Common myeloid progenitor, CD34-positive (primary cell): ENCODE measurements around the gene TMEM242.

Source experiments
- CTCF ChIA-PET: fragments of 350-600 bp; sonication (Branson Sonifier 250); formaldehyde crosslinking; loops from one replicate; lab custom pipeline; 2021; ENCODE audit warnings: antibody characterized with exemption; lab: Charles Lee
- POLR2A ChIA-PET: fragments of 350-600 bp; sonication (Branson Sonifier 250); formaldehyde crosslinking; loops from one replicate; lab custom pipeline; 2021; ENCODE audit warnings: antibody characterized with exemption; lab: Charles Lee
- DNase-seq, 3 donors: peaks; one replicate each; pipeline versions ENCODE4 v3.0.0 to v3.0.0-alpha.2; 2013
- H3K27ac ChIP-seq, 2 experiments: 1 replicate in 1 of 2; 2 replicates in 1 of 2; pipeline ENCODE4 v1.7.0; 2013; ENCODE audit warnings: inconsistent platforms in 2 of 2, low read length in 2 of 2, mild to moderate bottlenecking in 2 of 2, low read depth in 1 of 2, moderate library complexity in 1 of 2; ENCODE audit not compliant: severe bottlenecking in 2 of 2, insufficient read depth in 1 of 2, poor library complexity in 1 of 2
- H3K27me3 ChIP-seq, 5 experiments: replicated peaks in 2 of 5; 1 replicate in 3 of 5; 2 replicates in 2 of 5; pipeline versions ENCODE4 v1.6.1 to v1.7.0; 2013; ENCODE audit warnings: low read length in 4 of 5, mild to moderate bottlenecking in 2 of 5, moderate library complexity in 2 of 5, inconsistent platforms in 1 of 5; ENCODE audit not compliant: insufficient read depth in 5 of 5, control insufficient read depth in 4 of 5
- H3K36me3 ChIP-seq, 4 experiments: 1 replicate in 2 of 4; 2 replicates in 2 of 4; pipeline versions ENCODE4 v1.6.1 to v1.7.0; 2013; ENCODE audit warnings: low read length in 3 of 4, control low read depth in 1 of 4, mild to moderate bottlenecking in 1 of 4; ENCODE audit not compliant: control insufficient read depth in 4 of 4, insufficient read depth in 4 of 4
- H3K4me1 ChIP-seq, 4 experiments: 1 replicate in 3 of 4; 2 replicates in 1 of 4; pipeline versions ENCODE4 v1.6.1 to v1.7.1; 2013; ENCODE audit warnings: low read length in 3 of 4, mild to moderate bottlenecking in 3 of 4, control low read depth in 1 of 4, inconsistent platforms in 1 of 4, moderate library complexity in 1 of 4; ENCODE audit not compliant: control insufficient read depth in 4 of 4, insufficient read depth in 4 of 4; ENCODE audit errors: control extremely low read depth in 1 of 4
- H3K4me3 ChIP-seq, 7 experiments: 1 replicate in 4 of 7; 2 replicates in 3 of 7; pipeline versions ENCODE4 v1.5.1 to v1.7.0; 2013; ENCODE audit warnings: mild to moderate bottlenecking in 7 of 7, low read length in 6 of 7, moderate library complexity in 6 of 7, inconsistent platforms in 2 of 7, low read depth in 2 of 7, control low read depth in 1 of 7; ENCODE audit not compliant: insufficient read depth in 4 of 7, control insufficient read depth in 1 of 7; ENCODE audit errors: extremely low read depth in 1 of 7
- H3K9me3 ChIP-seq, 5 experiments: 1 replicate in 4 of 5; 2 replicates in 1 of 5; pipeline versions ENCODE4 v1.6.1 to v1.7.1; 2013; ENCODE audit warnings: low read length in 4 of 5, mild to moderate bottlenecking in 2 of 5, inconsistent platforms in 1 of 5, low read depth in 1 of 5, moderate library complexity in 1 of 5; ENCODE audit not compliant: control insufficient read depth in 4 of 5, insufficient read depth in 2 of 5; ENCODE audit errors: control extremely low read depth in 1 of 5
- WGBS: methylation state at CpG from one replicate; pipeline ENCODE4 v1.1.5; 2013; ENCODE audit not compliant: insufficient coverage; 5-methylcytosine and 5-hydroxymethylcytosine counted together

Gene TMEM242

GRCh38 chr6:157284738-157285421 lies 38.4 kb downstream of the TMEM242 start:
- POLR2A ChIA-PET = no interaction called here
- DNase-seq = no peak
- peaks cover 0 to 14% (median 8%) of the 10 kb centered on the region in 4 experiments for H3K36me3 ChIP-seq
- WGBS = 89% methylated on average over 13 of the region's 14 CpGs
- no peak overlapping the region for H3K27ac ChIP-seq
- CTCF ChIA-PET = interaction anchor here (1.8 to 2.6 kb wide), 3 partner anchors 10 to 49 kb away, joined by 6 to 12 read pairs (median 6); no protein-coding TSS in a partner anchor
- no peaks in the 10 kb centered on the region for H3K9me3 ChIP-seq
- no peak overlapping the region for H3K4me3 ChIP-seq
- H3K27me3 ChIP-seq = no peaks in the 10 kb centered on the region
- peaks cover 0 to 2% (median 0%) of the 10 kb centered on the region in 4 experiments for H3K4me1 ChIP-seq

GRCh38 chr6:157283900-157284737 lies 39.2 kb downstream of the TMEM242 start:
- no peak for DNase-seq
- Histone ChIP-seq H3K27ac (no peak overlapping the region), H3K27me3 (no peaks in the 10 kb centered on the region), H3K36me3 (peaks cover 0 to 10% (median 5%) of the 10 kb centered on the region in 4 experiments), H3K9me3 (no peaks in the 10 kb centered on the region), H3K4me3 (no peak overlapping the region), H3K4me1 (peaks cover 0 to 2% (median 0%) of the 10 kb centered on the region in 4 experiments)
- ChIA-PET POLR2A (no interaction called here), CTCF (interaction anchor here (0.6 to 2.6 kb wide), 3 partner anchors 9 to 892 kb away, joined by 5 to 12 read pairs (median 6); no protein-coding TSS in a partner anchor)
- WGBS = 98% methylated on average over 5 of the region's 13 CpGs

- H3K27me3 ChIP-seq = no peaks in the 10 kb centered on the region
- no peak for DNase-seq
- H3K27ac ChIP-seq = no peak overlapping the region
- H3K4me3 ChIP-seq = no peak overlapping the region
- ChIA-PET CTCF (interaction anchor here (0.6 kb wide), 1 partner anchor 892 kb away, joined by 5 read pairs; no protein-coding TSS in a partner anchor), POLR2A (no interaction called here)
- 80% methylated on average over 4 of the region's 8 CpGs for WGBS
- no peaks in the 10 kb centered on the region for H3K9me3 ChIP-seq
- H3K4me1 ChIP-seq = peaks cover 0 to 2% (median 0%) of the 10 kb centered on the region in 4 experiments
- H3K36me3 ChIP-seq = peaks cover 0 to 7% (median 2%) of the 10 kb centered on the region in 4 experiments
Observed at GRCh38 chr6:157283330-157283898, 39.9 kb downstream of the TMEM242 start.

GRCh38 chr6:157282284-157282683 lies 41.0 kb downstream of the TMEM242 start:
- Histone ChIP-seq H3K27me3 (no peaks in the 10 kb centered on the region), H3K4me1 (peaks cover 0 to 2% (median 0%) of the 10 kb centered on the region in 4 experiments), H3K4me3 (no peak overlapping the region), H3K9me3 (no peaks in the 10 kb centered on the region), H3K27ac (no peak overlapping the region), H3K36me3 (peaks cover 0 to 2% (median 0%) of the 10 kb centered on the region in 4 experiments)
- WGBS = 99% methylated on average over 7 of the region's 7 CpGs
- no peak for DNase-seq
- ChIA-PET CTCF (interaction anchor here (0.7 to 1.1 kb wide), 2 partner anchors 17 to 77 kb away, joined by 3 read pairs; no protein-coding TSS in a partner anchor), POLR2A (no interaction called here)

GRCh38 chr6:157281570-157281969 lies 41.7 kb downstream of the TMEM242 start:
- Histone ChIP-seq H3K4me3 (no peak overlapping the region), H3K4me1 (peaks cover 0 to 2% (median 0%) of the 10 kb centered on the region in 4 experiments), H3K36me3 (peaks cover 0 to 2% (median 0%) of the 10 kb centered on the region in 4 experiments), H3K9me3 (no peaks in the 10 kb centered on the region), H3K27me3 (no peaks in the 10 kb centered on the region), H3K27ac (no peak overlapping the region)
- ChIA-PET CTCF (interaction anchor here (0.7 to 1.1 kb wide), 3 partner anchors 18 to 76 kb away, joined by 3 to 4 read pairs (median 3); no protein-coding TSS in a partner anchor), POLR2A (no interaction called here)
- WGBS = 88% methylated on average over 5 of the region's 9 CpGs
- DNase-seq = peak in 2 of 3 donors; percentile 29 to 53

GRCh38 chr6:157280947-157281346 lies 42.4 kb downstream of the TMEM242 start:
- Histone ChIP-seq H3K27me3 (no peaks in the 10 kb centered on the region), H3K9me3 (no peaks in the 10 kb centered on the region), H3K27ac (no peak overlapping the region), H3K4me3 (no peak overlapping the region), H3K36me3 (peaks cover 0 to 2% (median 0%) of the 10 kb centered on the region in 4 experiments), H3K4me1 (peaks cover 0 to 2% (median 0%) of the 10 kb centered on the region in 4 experiments)
- CTCF ChIA-PET = interaction anchor here (0.7 to 1.1 kb wide), 3 partner anchors 30 to 76 kb away, joined by 3 to 4 read pairs (median 3); no protein-coding TSS in a partner anchor
- no peak for DNase-seq
- POLR2A ChIA-PET = no interaction called here
- 100% methylated on average over 4 of the region's 9 CpGs for WGBS
